ENCODE data around the gene RELB.
A peak's percentile ranks its signal among the peaks of the same experiment; 100 is the strongest.
"Not testable (repeated sequence)": the region's sequence is repeated elsewhere in the genome, so short reads cannot be mapped to it uniquely, and the experiment has no call there.

The RELB gene

DNA sequence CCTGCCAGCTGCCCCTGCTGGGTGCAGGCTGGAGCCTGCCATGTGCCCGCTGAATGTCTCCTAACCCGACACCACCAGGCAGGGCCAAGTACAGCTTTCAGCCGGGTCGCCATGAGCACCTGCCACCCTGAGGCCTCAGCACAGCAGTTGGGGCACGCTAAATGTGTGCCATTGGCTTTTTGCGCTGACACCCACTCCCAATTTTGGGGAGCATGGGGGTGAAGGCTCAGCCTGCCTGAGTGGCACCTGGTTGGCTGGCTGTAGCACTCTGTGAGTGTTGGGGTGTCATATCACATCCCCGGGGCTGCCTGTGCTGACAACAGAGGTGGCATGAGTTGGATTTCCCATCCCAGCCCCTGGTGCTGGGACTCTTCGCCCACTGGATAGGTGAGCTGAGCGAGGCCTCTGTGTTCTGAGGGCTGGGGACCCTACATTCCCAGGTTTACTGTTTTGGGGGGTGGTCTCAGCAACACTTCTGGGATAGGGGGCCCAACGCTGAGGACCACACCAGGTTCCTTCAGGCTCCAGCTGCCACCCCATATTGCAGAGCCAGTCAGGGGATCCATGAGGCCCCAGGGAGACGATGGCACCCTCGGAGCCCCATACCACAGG is 7.2 kb upstream of the RELB start:
- no peak overlapping the region for H3K4me3 Mint-ChIP-seq
- CTCF ChIA-PET: no interaction called here
- H3K4me1 Mint-ChIP-seq: peaks cover 2% of the 10 kb centered on the region
- no peak overlapping the region for H3K27ac Mint-ChIP-seq
- no peaks in the 10 kb centered on the region for H3K27me3 Mint-ChIP-seq
- peaks cover 8% of the 10 kb centered on the region for H3K36me3 Mint-ChIP-seq
- no peak for DNase-seq
- H3K9me3 Mint-ChIP-seq: no peaks in the 10 kb centered on the region

GRCh38 chr19:44998025-44998424 is 3.2 kb upstream of the RELB start:
- peaks cover 9% of the 10 kb centered on the region for H3K36me3 Mint-ChIP-seq

DNA sequence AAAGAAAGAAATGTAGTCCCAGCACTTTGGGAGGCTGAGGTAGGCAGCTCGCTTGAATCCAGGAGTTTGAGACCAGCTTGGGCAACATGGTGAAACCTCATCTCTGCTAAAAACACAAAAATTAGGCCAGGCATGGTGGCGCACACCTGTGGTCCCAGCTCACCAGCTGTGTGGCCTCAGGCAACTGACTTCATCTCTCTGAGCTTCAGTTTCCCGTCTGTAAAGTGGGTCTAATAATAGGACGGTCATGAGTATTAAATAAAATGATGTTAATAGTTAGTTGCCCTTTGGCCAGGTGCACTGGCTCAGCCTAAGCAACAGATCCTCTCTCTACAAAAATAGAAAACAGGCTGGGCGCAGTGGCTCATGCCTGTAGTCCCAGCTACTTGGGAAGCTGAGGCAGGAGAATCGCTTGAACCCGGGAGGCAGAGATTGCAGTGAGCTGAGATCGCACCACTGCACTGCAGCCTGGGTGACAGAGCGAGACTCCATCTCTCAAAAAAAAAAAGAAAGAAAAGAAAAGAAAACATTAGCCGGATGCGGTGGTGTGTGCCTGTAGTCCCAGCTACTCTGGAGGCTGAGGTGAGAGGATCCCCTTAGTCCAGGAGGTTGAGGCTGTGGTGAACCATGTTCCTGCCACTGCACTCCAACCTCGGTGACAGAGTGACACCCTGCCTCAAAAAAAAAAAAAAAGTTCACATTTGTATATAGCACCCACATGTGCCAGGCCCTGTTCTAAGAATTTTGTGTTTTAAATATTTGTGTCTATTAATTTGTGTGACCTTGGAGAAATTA is 1.9 kb upstream of the RELB start:
- H3K9me3 Mint-ChIP-seq, H3K27me3 Mint-ChIP-seq, H3K4me1 Mint-ChIP-seq, DNase-seq, CTCF ChIA-PET, H3K36me3 Mint-ChIP-seq: not testable (repeated sequence)
- peak overlapping the region; percentile 84 for H3K27ac Mint-ChIP-seq
- peak overlapping the region; percentile 21 for H3K4me3 Mint-ChIP-seq

More at GRCh38 chr19:44998025-44998424, 3.2 kb upstream of the RELB start:
- Mint-ChIP-seq H3K4me3 (no peak overlapping the region), H3K27ac (no peak overlapping the region), H3K9me3 (no peaks in the 10 kb centered on the region), H3K27me3 (no peaks in the 10 kb centered on the region), H3K4me1 (peaks cover 10% of the 10 kb centered on the region)
- DNase-seq: no peak
- CTCF ChIA-PET: no interaction called here

GRCh38 chr19:45000665-45001064 is 599 bp upstream of the RELB start:
- not testable (repeated sequence) for H3K27me3 Mint-ChIP-seq
- H3K27ac Mint-ChIP-seq: peak overlapping the region; percentile 84

DNA sequence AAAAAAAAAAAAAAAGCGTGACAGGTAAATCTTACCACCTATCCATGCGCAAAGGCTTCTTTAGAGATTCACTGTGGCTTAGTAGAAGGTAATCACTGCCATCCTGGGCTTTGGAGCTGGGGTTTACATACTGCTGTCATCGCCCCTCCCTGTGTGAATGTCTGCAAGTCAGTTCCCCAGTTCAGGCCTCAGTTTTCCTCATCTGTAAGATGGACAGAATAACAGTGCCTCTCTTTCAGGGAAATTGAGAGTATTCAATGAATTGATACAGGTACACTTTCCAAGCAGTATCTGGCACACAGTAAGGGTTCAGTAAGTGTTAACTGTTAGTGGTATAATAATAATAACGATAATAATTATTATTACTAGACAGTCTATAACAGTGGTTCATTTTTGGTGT is 2.2 kb downstream of the RELB start:
- no peak overlapping the region for H3K4me3 Mint-ChIP-seq
- CTCF ChIA-PET: no interaction called here

More at GRCh38 chr19:45000665-45001064, 599 bp upstream of the RELB start:
- peak overlapping the region; percentile 64 for H3K4me3 Mint-ChIP-seq
- not testable (repeated sequence) for H3K9me3 Mint-ChIP-seq, H3K4me1 Mint-ChIP-seq, DNase-seq, H3K36me3 Mint-ChIP-seq
- CTCF ChIA-PET: interaction anchor here (0.6 to 1.1 kb wide), 4 partner anchors 11 to 59 kb away, joined by 3 read pairs; no protein-coding TSS in a partner anchor

GRCh38 chr19:45005787-45006186 is 4.5 kb downstream of the RELB start:
- Mint-ChIP-seq H3K4me3 (no peak overlapping the region), H3K36me3 (peaks cover 7% of the 10 kb centered on the region), H3K27ac (no peak overlapping the region), H3K9me3 (no peaks in the 10 kb centered on the region), H3K4me1 (peaks cover 17% of the 10 kb centered on the region), H3K27me3 (no peaks in the 10 kb centered on the region)
- CTCF ChIA-PET: no interaction called here
- no peak for DNase-seq

More for the DNA sequence above, 2.2 kb downstream of the RELB start:
- no peak for DNase-seq
- H3K9me3 Mint-ChIP-seq: no peaks in the 10 kb centered on the region
- H3K27me3 Mint-ChIP-seq: no peaks in the 10 kb centered on the region
- peaks cover 7% of the 10 kb centered on the region for H3K36me3 Mint-ChIP-seq
- H3K4me1 Mint-ChIP-seq: peaks cover 17% of the 10 kb centered on the region
- peak overlapping the region; percentile 28 for H3K27ac Mint-ChIP-seq

DNA sequence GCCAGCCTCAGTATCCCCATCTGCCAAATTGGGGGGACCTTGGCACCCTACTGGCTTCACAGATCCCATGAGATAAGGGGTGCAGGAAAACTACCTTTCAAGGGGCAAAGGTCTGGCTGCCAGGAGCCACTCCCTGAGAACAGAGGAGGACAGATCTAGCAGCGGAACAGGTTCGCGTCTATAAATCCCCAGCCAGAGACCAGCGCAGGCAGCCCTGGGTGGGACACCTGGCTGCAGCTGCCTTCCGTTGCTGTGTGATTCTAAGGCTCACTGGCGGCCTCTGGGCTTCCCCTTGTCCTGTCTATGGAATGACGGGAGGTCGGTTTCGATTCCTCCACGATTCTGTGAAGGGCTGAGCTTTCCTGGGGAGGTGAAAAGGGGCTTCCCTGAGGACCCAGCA is 7.3 kb downstream of the RELB start:
- DNase-seq: no peak
- Mint-ChIP-seq H3K4me3 (no peak overlapping the region), H3K4me1 (peaks cover 8% of the 10 kb centered on the region), H3K36me3 (peaks cover 6% of the 10 kb centered on the region), H3K27me3 (no peaks in the 10 kb centered on the region), H3K9me3 (no peaks in the 10 kb centered on the region), H3K27ac (no peak overlapping the region)
- CTCF ChIA-PET: no interaction called here

- no peaks in the 10 kb centered on the region for H3K27me3 Mint-ChIP-seq
- CTCF ChIA-PET: no interaction called here
- H3K4me3 Mint-ChIP-seq: no peak overlapping the region
- peak overlapping the region; percentile 64 for H3K27ac Mint-ChIP-seq
- H3K9me3 Mint-ChIP-seq: no peaks in the 10 kb centered on the region
- no peak for DNase-seq
- H3K4me1 Mint-ChIP-seq: peaks cover 8% of the 10 kb centered on the region
- peaks cover 6% of the 10 kb centered on the region for H3K36me3 Mint-ChIP-seq
Measured at GRCh38 chr19:45009625-45010255, 8.5 kb downstream of the RELB start.

- Mint-ChIP-seq H3K4me3 (no peak overlapping the region), H3K27me3 (no peaks in the 10 kb centered on the region), H3K36me3 (peaks cover 6% of the 10 kb centered on the region), H3K27ac (no peak overlapping the region), H3K4me1 (peaks cover 8% of the 10 kb centered on the region), H3K9me3 (no peaks in the 10 kb centered on the region)
- DNase-seq: no peak
- CTCF ChIA-PET: no interaction called here
Measured at GRCh38 chr19:45010306-45010705, 9.0 kb downstream of the RELB start.

- CTCF ChIA-PET: no interaction called here
- Mint-ChIP-seq H3K27ac (no peak overlapping the region), H3K27me3 (no peaks in the 10 kb centered on the region), H3K4me3 (no peak overlapping the region), H3K4me1 (peaks cover under 1% of the 10 kb centered on the region), H3K36me3 (peaks cover 1% of the 10 kb centered on the region), H3K9me3 (no peaks in the 10 kb centered on the region)
- no peak for DNase-seq
Measured at GRCh38 chr19:45011959-45012358, 10.7 kb downstream of the RELB start.

- H3K36me3 Mint-ChIP-seq: peaks cover 5% of the 10 kb centered on the region
- CTCF ChIA-PET: interaction anchor here (0.7 to 1.1 kb wide), 4 partner anchors 15 to 111 kb away, joined by 3 to 5 read pairs (median 4); no protein-coding TSS in a partner anchor
- peak overlapping the region; percentile 6 for H3K27ac Mint-ChIP-seq
- no peaks in the 10 kb centered on the region for H3K9me3 Mint-ChIP-seq
- peak; percentile 80 for DNase-seq
- no peak overlapping the region for H3K4me3 Mint-ChIP-seq
- no peaks in the 10 kb centered on the region for H3K4me1 Mint-ChIP-seq
- H3K27me3 Mint-ChIP-seq: no peaks in the 10 kb centered on the region
Measured at GRCh38 chr19:45016388-45017314, 15.4 kb downstream of the RELB start.

DNA sequence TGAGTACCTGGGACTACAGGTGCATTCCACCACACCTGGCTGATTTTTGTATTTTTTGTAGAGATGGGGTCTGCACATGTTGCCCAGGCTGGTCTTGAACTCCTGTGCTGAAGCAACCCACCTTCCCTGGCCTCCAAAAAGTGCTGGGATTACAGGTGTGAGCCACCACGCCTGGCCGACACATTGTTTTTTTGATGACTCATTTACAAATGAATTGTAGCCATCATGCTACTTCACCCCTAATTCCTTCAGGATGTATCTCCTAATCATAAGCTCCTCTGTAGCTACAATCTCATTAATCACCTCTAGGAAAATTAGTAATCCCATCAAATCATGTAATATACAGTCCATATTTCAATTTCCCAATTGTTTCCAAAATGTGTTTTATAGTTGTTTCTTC is 17.9 kb downstream of the RELB start:
- Mint-ChIP-seq H3K4me1 (no peaks in the 10 kb centered on the region), H3K27ac (no peak overlapping the region), H3K9me3 (no peaks in the 10 kb centered on the region), H3K27me3 (no peaks in the 10 kb centered on the region), H3K4me3 (no peak overlapping the region), H3K36me3 (peaks cover 6% of the 10 kb centered on the region)
- CTCF ChIA-PET: interaction anchor here (1.0 to 1.2 kb wide), 2 partner anchors 9 to 40 kb away, joined by 3 to 5 read pairs; no protein-coding TSS in a partner anchor
- no peak for DNase-seq

DNA sequence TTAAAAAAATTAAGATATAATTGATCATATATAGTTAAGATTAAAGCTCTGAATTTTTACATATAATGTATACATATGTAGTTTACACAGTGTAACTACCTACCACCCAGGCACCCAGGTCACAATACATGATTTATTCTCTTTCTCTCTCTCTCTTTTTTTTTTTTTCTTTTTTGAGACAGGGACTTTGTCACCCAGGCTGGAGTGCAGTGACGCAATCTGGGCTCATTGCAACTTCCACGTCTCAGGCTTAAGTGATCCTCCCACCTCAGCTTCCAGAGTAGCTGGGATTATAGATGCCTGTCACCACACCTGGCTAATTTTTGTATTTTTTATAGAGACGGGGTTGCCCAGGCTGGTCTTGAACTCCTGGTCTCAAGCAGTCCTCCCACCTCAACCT is 18.8 kb downstream of the RELB start:
- no peaks in the 10 kb centered on the region for H3K9me3 Mint-ChIP-seq
- no peak overlapping the region for H3K27ac Mint-ChIP-seq
- CTCF ChIA-PET: interaction anchor here (1.2 kb wide), 1 partner anchor 40 kb away, joined by 5 read pairs; no protein-coding TSS in a partner anchor
- no peaks in the 10 kb centered on the region for H3K27me3 Mint-ChIP-seq
- H3K4me3 Mint-ChIP-seq: no peak overlapping the region
- H3K36me3 Mint-ChIP-seq: peaks cover 6% of the 10 kb centered on the region
- no peak for DNase-seq
- H3K4me1 Mint-ChIP-seq: no peaks in the 10 kb centered on the region

- H3K36me3 Mint-ChIP-seq: peaks cover 11% of the 10 kb centered on the region
- H3K27ac Mint-ChIP-seq: no peak overlapping the region
- CTCF ChIA-PET: interaction anchor here (1.3 kb wide), 1 partner anchor 44 kb away, joined by 3 read pairs; no protein-coding TSS in a partner anchor
- no peak overlapping the region for H3K4me3 Mint-ChIP-seq
- no peaks in the 10 kb centered on the region for H3K4me1 Mint-ChIP-seq
- no peaks in the 10 kb centered on the region for H3K27me3 Mint-ChIP-seq
- no peaks in the 10 kb centered on the region for H3K9me3 Mint-ChIP-seq
- no peak for DNase-seq
Measured at GRCh38 chr19:45021971-45022370, 20.7 kb downstream of the RELB start.
